Activated CD8-positive, alpha-beta memory T cell treated with anti-CD3 and anti-CD28 coated beads for 36 hours (primary cell): ENCODE measurements around the gene EIF2AK2. TPM values are rescaled to one million over a fixed set of nuclear protein-coding genes. Genes with fewer than 3 reads are reported as not detected.
"Not testable (repeated sequence)": the region's sequence is repeated elsewhere in the genome, so short reads cannot be mapped to it uniquely, and the experiment has no call there.

ENCODE experiments used
- CTCF ChIA-PET: fragments of 350-600 bp; sonication (Branson Sonifier 250); formaldehyde crosslinking; loops from one replicate; lab custom pipeline; 2021; ENCODE audit warnings: antibody characterized with exemption; lab: Charles Lee
- POLR2A ChIA-PET: fragments of 350-600 bp; sonication (Branson Sonifier 250); formaldehyde crosslinking; loops from one replicate; lab custom pipeline; 2021; ENCODE audit warnings: antibody characterized with exemption; lab: Charles Lee
- total RNA-seq, 2 experiments: library from RNA; stranded (reverse); gene quantifications; one replicate each; pipeline ENCODE4 v1.2.3, GENCODE V29; 2021

The EIF2AK2 gene
- 10 to 100 TPM; 37.4 to 38.4 TPM for total RNA-seq

GRCh38 chr2:37156857-37157714, at the start of gene EIF2AK2:
EIF2AK2 (minus strand) TSS chr2:37156980; CDS start chr2:37147806, 9,174 bp downstream.
- ChIA-PET CTCF (interaction anchor here (2.1 kb wide), 1 partner anchor 11 kb away, joined by 8 read pairs; no protein-coding TSS in a partner anchor), POLR2A (interaction anchor here (1.8 kb wide), 1 partner anchor 75 kb away, joined by 5 read pairs; the partner anchor contains the start of genes CEBPZ and NDUFAF7)

- CTCF ChIA-PET, result no interaction called here
- POLR2A ChIA-PET, result interaction anchor here (0.6 kb wide), 1 partner anchor 121 kb away, joined by 4 read pairs; the partner anchor contains the start of genes GPATCH11 and HEATR5B
Observed at GRCh38 chr2:37205689-37206341, 49.0 kb upstream of the EIF2AK2 start.

- POLR2A ChIA-PET, result not testable (repeated sequence)
- CTCF ChIA-PET, result interaction anchor here (0.6 kb wide), 1 partner anchor 44 kb away, joined by 3 read pairs; no protein-coding TSS in a partner anchor
Observed at GRCh38 chr2:37205071-37205661, 48.4 kb upstream of the EIF2AK2 start.

- ChIA-PET CTCF (no interaction called here), POLR2A (no interaction called here)
Observed at GRCh38 chr2:37203708-37204107, 46.9 kb upstream of the EIF2AK2 start.

- POLR2A ChIA-PET, result no interaction called here
- CTCF ChIA-PET, result interaction anchor here (1.4 kb wide), 1 partner anchor 30 kb away, joined by 4 read pairs; the partner anchor contains the start of genes CEBPZ and NDUFAF7
Observed at GRCh38 chr2:37201766-37202165, 45.0 kb upstream of the EIF2AK2 start.

- POLR2A ChIA-PET, result no interaction called here
- CTCF ChIA-PET, result interaction anchor here (0.7 to 1.4 kb wide), 2 partner anchors 30 to 42 kb away, joined by 3 to 4 read pairs; partner anchors contain the start of genes CEBPZ and NDUFAF7
Observed at GRCh38 chr2:37201208-37201607, 44.4 kb upstream of the EIF2AK2 start.

- CTCF ChIA-PET, result no interaction called here
- POLR2A ChIA-PET, result interaction anchor here (0.6 kb wide), 1 partner anchor 211 kb away, joined by 3 read pairs; no protein-coding TSS in a partner anchor
Observed at GRCh38 chr2:37198681-37199065, 41.9 kb upstream of the EIF2AK2 start.

- ChIA-PET CTCF (no interaction called here), POLR2A (interaction anchor here (0.7 to 0.8 kb wide), 2 partner anchors 22 to 110 kb away, joined by 4 read pairs; no protein-coding TSS in a partner anchor)
Observed at GRCh38 chr2:37196320-37197195, 39.8 kb upstream of the EIF2AK2 start, which contains the start of gene CEBPZOS. CEBPZOS (plus strand) TSS chr2:37196496; CDS start chr2:37199705, 3,209 bp downstream.

- POLR2A ChIA-PET, result not testable (repeated sequence)
Observed at GRCh38 chr2:37195862-37196319, 39.1 kb upstream of the EIF2AK2 start.

GRCh38 chr2:37192551-37192950, 35.8 kb upstream of the EIF2AK2 start:
- POLR2A ChIA-PET, result no interaction called here
- CTCF ChIA-PET, result no interaction called here

More at GRCh38 chr2:37195862-37196319, 39.1 kb upstream of the EIF2AK2 start:
- CTCF ChIA-PET, result interaction anchor here (1.2 kb wide), 1 partner anchor 24 kb away, joined by 3 read pairs; no protein-coding TSS in a partner anchor

GRCh38 chr2:37191747-37192146, 35.0 kb upstream of the EIF2AK2 start:
- CTCF ChIA-PET, result interaction anchor here (1.4 kb wide), 1 partner anchor 13 kb away, joined by 3 read pairs; no protein-coding TSS in a partner anchor
- POLR2A ChIA-PET, result no interaction called here

GRCh38 chr2:37191253-37191652, 34.5 kb upstream of the EIF2AK2 start:
- ChIA-PET POLR2A (interaction anchor here (0.7 kb wide), 1 partner anchor 89 kb away, joined by 7 read pairs; no protein-coding TSS in a partner anchor), CTCF (interaction anchor here (1.4 kb wide), 1 partner anchor 13 kb away, joined by 3 read pairs; no protein-coding TSS in a partner anchor)

- ChIA-PET CTCF (interaction anchor here (1.4 kb wide), 1 partner anchor 12 kb away, joined by 3 read pairs; no protein-coding TSS in a partner anchor), POLR2A (no interaction called here)
Observed at GRCh38 chr2:37190290-37190689, 33.5 kb upstream of the EIF2AK2 start.

GRCh38 chr2:37189452-37190153, 32.8 kb upstream of the EIF2AK2 start:
- POLR2A ChIA-PET, result no interaction called here

GRCh38 chr2:37188570-37188969, 31.8 kb upstream of the EIF2AK2 start, which contains the start of gene SULT6B1:
SULT6B1 (minus strand) TSS chr2:37188670; CDS start chr2:37188640, 30 bp downstream.
- POLR2A ChIA-PET, result no interaction called here
- CTCF ChIA-PET, result no interaction called here

More at GRCh38 chr2:37189452-37190153, 32.8 kb upstream of the EIF2AK2 start:
- CTCF ChIA-PET, result no interaction called here

GRCh38 chr2:37181726-37182684, 25.2 kb upstream of the EIF2AK2 start:
- ChIA-PET POLR2A (no interaction called here), CTCF (interaction anchor here (1.8 kb wide), 1 partner anchor 14 kb away, joined by 3 read pairs; no protein-coding TSS in a partner anchor)
